Gastrocnemius medialis (tissue), 4 donors: ENCODE measurements around the gene DPH5. TPM values are rescaled to one million over a fixed set of nuclear protein-coding genes. Genes with fewer than 3 reads are reported as not detected.

Experiments
- ATAC-seq, 2 donors: fragments of 150-250 bp; one replicate each; pipeline ENCODE4 v1.9.1; 2016
- DNase-seq, 2 donors: peaks; one replicate each; pipeline ENCODE4 v3.0.0-alpha.2; 2019
- H3K27ac ChIP-seq, 4 donors: fragments of 200-600 bp; sonication (generic); 1 replicate in 1 of 4; 2 replicates in 3 of 4; pipeline ENCODE4 v1.5.1; 2016 to 2018; ENCODE audit warnings: mild to moderate bottlenecking in 2 of 4, moderate library complexity in 1 of 4
- H3K27me3 ChIP-seq, 3 donors: fragments of 200-600 bp; sonication (generic) in 2 of 3; 1 replicate in 1 of 3; 2 replicates in 2 of 3; pipeline versions ENCODE4 v1.5.1 to v1.6.0; 2016 to 2019; ENCODE audit warnings: mild to moderate bottlenecking in 1 of 3, moderate library complexity in 1 of 3
- H3K36me3 ChIP-seq, 2 donors: fragments of 200-600 bp; sonication (generic) in 1 of 2; one replicate each; pipeline ENCODE4 v1.5.1; 2017 to 2018
- H3K4me1 ChIP-seq, 2 donors: fragments of 200-600 bp; sonication (generic) in 1 of 2; one replicate each; pipeline ENCODE4 v1.5.1; 2016 to 2017; ENCODE audit warnings: mild to moderate bottlenecking in 2 of 2
- H3K4me3 ChIP-seq, 4 donors: fragments of 200-600 bp; sonication (generic) in 3 of 4; 1 replicate in 1 of 4; 2 replicates in 3 of 4; pipeline ENCODE4 v1.5.1; 2016 to 2019; ENCODE audit warnings: mild to moderate bottlenecking in 2 of 4
- H3K9me3 ChIP-seq, 3 donors: fragments of 200-600 bp; sonication (generic) in 2 of 3; 1 replicate in 1 of 3; 2 replicates in 2 of 3; pipeline ENCODE4 v1.5.1; 2016 to 2019
- POLR2A ChIP-seq, 2 donors: fragments of 450-650 bp; IDR thresholded peaks; one replicate each; pipeline ENCODE4 v1.6.1; 2017; ENCODE audit warnings: antibody characterized with exemption in 2 of 2, mild to moderate bottlenecking in 2 of 2, moderate library complexity in 2 of 2
- in situ Hi-C, 4 donors: fragments of 200-750 bp; cut with MboI; loops; one replicate each; pipeline versions ENCODE4 v1.15.0 to v1.8.0; 2017; ENCODE audit warnings: low sequenced_read_pairs in 4 of 4
- intact Hi-C: fragments of 100-400 bp; cut with DNase I; formaldehyde crosslinking; loops from one replicate; pipeline ENCODE4 v1.15.1; 2023; ENCODE audit warnings: low total_unique reads
- total RNA-seq, 4 donors: library from RNA; depleted of rRNA; stranded (reverse); fragments of >200 nt; gene quantifications; one replicate each; pipeline versions ENCODE4 v1.1.0 to v1.2.3, GENCODE V29; 2016
- TF ChIP-seq, protein P1 (sequence below), 5 experiments: fragments of 450-650 bp in 3 of 5; fragments of 200-600 bp in 2 of 5; sonication (generic) in 2 of 5; IDR thresholded peaks in 4 of 5; conservative IDR thresholded peaks in 1 of 5; 1 replicate in 4 of 5; 2 replicates in 1 of 5; pipeline ENCODE4 v1.5.1; 2016 to 2019; ENCODE audit warnings: antibody characterized with exemption in 5 of 5, mild to moderate bottlenecking in 3 of 5, moderate library complexity in 3 of 5

Gene DPH5
- total RNA-seq, 4 donors from 2014 or later, result 9.4 to 30.0 (median 22.2) TPM

DNA sequence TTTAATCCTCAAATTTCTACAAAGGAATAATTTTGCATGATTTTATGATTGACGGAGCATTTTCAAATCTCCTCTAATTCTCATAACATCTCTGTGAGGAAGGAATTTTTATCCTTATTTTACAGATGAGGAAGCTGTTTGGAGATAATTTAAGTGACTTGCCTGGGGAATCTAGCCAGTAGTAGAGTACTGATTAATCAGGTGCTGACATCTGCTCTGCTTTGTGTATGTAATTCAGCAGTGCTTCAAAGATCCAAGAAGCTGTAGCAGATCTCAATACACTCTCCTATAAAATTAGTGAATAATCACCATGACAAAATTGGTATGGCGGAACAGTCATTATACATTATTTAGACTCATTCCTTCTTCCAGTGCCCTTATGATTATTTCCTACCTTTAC lies 46.0 kb downstream of the DPH5 start:
- no peaks in the 10 kb centered on the region for H3K27me3 ChIP-seq
- H3K9me3 ChIP-seq, result no peaks in the 10 kb centered on the region
- DNase-seq (no peak), ATAC-seq (no peak)
- no peak overlapping the region for H3K27ac ChIP-seq
- intact Hi-C loops, result no loop called here
- no peak overlapping the region for H3K4me3 ChIP-seq
- TF ChIP-seq POLR2A (IDR thresholded peaks at IDR 0.05), result no peak
- TF ChIP-seq, protein P1, sequence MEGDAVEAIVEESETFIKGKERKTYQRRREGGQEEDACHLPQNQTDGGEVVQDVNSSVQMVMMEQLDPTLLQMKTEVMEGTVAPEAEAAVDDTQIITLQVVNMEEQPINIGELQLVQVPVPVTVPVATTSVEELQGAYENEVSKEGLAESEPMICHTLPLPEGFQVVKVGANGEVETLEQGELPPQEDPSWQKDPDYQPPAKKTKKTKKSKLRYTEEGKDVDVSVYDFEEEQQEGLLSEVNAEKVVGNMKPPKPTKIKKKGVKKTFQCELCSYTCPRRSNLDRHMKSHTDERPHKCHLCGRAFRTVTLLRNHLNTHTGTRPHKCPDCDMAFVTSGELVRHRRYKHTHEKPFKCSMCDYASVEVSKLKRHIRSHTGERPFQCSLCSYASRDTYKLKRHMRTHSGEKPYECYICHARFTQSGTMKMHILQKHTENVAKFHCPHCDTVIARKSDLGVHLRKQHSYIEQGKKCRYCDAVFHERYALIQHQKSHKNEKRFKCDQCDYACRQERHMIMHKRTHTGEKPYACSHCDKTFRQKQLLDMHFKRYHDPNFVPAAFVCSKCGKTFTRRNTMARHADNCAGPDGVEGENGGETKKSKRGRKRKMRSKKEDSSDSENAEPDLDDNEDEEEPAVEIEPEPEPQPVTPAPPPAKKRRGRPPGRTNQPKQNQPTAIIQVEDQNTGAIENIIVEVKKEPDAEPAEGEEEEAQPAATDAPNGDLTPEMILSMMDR (IDR thresholded peaks at IDR 0.05 in 4 of 5, conservative IDR thresholded peaks at IDR 0.05 in 1 of 5), result no peak
- in situ Hi-C loops, result no loop called here
- no peaks in the 10 kb centered on the region for H3K4me1 ChIP-seq
- H3K36me3 ChIP-seq, result peaks cover 0 to 19% of the 10 kb centered on the region in 2 donors

DNA sequence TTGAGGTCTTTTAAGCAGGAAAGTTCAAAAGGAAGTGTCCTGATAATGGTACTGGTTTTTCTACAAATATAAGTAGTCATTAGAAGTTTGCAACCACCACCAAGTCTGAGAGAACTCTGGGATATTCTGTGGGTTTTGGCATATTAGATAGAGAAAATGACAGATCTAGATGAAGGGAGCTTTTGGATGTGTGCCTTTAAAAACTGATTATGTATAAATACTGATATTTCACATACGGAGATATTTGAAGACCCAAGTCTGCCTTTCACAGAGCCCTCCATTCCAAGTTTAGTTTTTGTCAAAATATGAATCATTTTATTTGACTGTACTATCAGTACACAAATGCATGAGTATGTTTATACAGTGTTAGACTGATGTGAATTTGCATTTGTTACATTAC lies 48.6 kb downstream of the DPH5 start:
- Histone ChIP-seq H3K36me3 (peaks cover 0 to 19% of the 10 kb centered on the region in 2 donors), H3K4me3 (no peak overlapping the region), H3K9me3 (no peaks in the 10 kb centered on the region), H3K27ac (no peak overlapping the region), H3K27me3 (no peaks in the 10 kb centered on the region), H3K4me1 (no peaks in the 10 kb centered on the region)
- DNase-seq, result no peak
- no peak for ATAC-seq
- intact Hi-C loops (no loop called here), in situ Hi-C loops (no loop called here)
- no peak for TF ChIP-seq POLR2A (IDR thresholded peaks at IDR 0.05)
- TF ChIP-seq, protein P1 (IDR thresholded peaks at IDR 0.05 in 4 of 5, conservative IDR thresholded peaks at IDR 0.05 in 1 of 5), result no peak

DNA sequence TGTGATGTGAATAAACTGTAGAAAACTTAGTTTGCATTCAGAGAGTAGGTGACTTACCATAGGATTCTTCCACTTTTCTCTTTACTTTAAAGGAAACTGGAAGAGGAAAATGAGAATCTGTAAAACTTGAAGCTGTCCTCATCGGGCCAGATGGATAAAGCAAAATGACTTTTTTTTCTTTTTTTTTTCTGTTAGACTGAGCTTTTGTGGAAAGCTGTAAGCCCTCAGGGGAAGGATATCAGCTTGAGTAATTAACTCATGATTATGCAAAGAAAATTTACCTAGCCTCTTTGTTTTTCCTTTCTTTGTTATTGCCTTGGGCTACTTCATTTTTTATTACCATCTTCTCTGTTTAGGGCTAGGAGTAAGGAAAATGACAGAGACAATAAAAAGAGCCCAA lies 53.4 kb downstream of the DPH5 start:
- Histone ChIP-seq H3K27ac (no peak overlapping the region), H3K9me3 (no peaks in the 10 kb centered on the region), H3K4me3 (no peak overlapping the region), H3K4me1 (no peaks in the 10 kb centered on the region), H3K36me3 (peaks cover 0 to 22% of the 10 kb centered on the region in 2 donors), H3K27me3 (no peaks in the 10 kb centered on the region)
- intact Hi-C loops, result no loop called here
- no peak for ATAC-seq
- no peak for TF ChIP-seq POLR2A (IDR thresholded peaks at IDR 0.05)
- TF ChIP-seq, protein P1 (IDR thresholded peaks at IDR 0.05 in 4 of 5, conservative IDR thresholded peaks at IDR 0.05 in 1 of 5), result no peak
- in situ Hi-C loops, result no loop called here
- no peak for DNase-seq

DNA sequence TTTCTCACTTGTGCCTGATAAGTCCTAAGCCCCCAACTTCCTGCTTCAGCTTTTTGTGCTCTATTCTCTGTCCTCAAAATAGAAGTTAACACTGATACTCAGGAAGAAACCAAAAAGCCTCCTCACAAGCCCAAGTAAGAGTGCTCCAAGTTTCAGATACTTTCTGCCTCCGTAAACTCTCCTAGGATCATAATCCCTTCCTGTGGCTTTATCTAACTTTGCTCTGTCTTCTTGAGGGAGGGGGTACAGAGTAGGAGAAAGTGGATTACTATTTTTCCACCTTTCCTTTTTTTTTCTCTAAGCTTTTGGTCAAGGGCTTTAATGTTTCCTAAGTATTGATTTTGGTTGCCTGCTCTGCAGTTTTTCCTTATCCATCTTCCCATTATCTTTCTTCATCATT lies 54.6 kb downstream of the DPH5 start:
- TF ChIP-seq, protein P1 (IDR thresholded peaks at IDR 0.05 in 4 of 5, conservative IDR thresholded peaks at IDR 0.05 in 1 of 5), result no peak
- TF ChIP-seq POLR2A (IDR thresholded peaks at IDR 0.05), result no peak
- Histone ChIP-seq H3K27me3 (no peaks in the 10 kb centered on the region), H3K4me1 (no peaks in the 10 kb centered on the region), H3K36me3 (peaks cover 0 to 26% of the 10 kb centered on the region in 2 donors), H3K9me3 (no peaks in the 10 kb centered on the region), H3K4me3 (no peak overlapping the region), H3K27ac (no peak overlapping the region)
- no peak for ATAC-seq
- no peak for DNase-seq
- intact Hi-C loops (no loop called here), in situ Hi-C loops (no loop called here)

DNA sequence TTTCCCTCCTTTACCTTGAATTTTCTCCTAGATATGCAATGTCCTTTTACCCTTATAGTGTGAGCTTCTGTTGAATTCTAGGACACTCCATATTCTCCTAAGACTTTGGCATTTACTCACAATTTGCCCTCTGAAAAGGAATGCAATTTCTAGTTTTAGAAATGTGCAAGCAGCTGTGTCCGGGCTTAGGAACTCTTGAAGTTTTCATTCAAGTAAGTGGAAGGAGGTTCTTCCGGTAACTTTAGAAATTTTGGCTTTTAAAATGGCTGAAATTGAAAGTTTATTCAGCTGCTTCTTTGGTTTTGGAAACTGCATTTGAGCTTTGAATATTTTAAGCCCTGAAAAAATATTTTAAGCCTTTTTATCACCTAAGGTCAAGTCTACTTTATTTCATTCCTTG lies 56.3 kb downstream of the DPH5 start:
- TF ChIP-seq POLR2A (IDR thresholded peaks at IDR 0.05), result no peak
- TF ChIP-seq, protein P1 (IDR thresholded peaks at IDR 0.05 in 4 of 5, conservative IDR thresholded peaks at IDR 0.05 in 1 of 5), result no peak
- DNase-seq (no peak), ATAC-seq (no peak)
- intact Hi-C loops, result no loop called here
- H3K36me3 ChIP-seq, result peaks cover 0 to 23% of the 10 kb centered on the region in 2 donors
- no peak overlapping the region for H3K4me3 ChIP-seq
- H3K27ac ChIP-seq, result no peak overlapping the region
- H3K9me3 ChIP-seq, result no peaks in the 10 kb centered on the region
- no peaks in the 10 kb centered on the region for H3K27me3 ChIP-seq
- no peaks in the 10 kb centered on the region for H3K4me1 ChIP-seq
- in situ Hi-C loops, result no loop called here
